Renal cortex interstitium (tissue), 11 donors: Measurements from ENCODE around the gene IFTAP. TPM values are rescaled to one million over a fixed set of nuclear protein-coding genes. Genes with fewer than 3 reads are reported as not detected.
"Not testable (repeated sequence)": the region's sequence is repeated elsewhere in the genome, so short reads cannot be mapped to it uniquely, and the experiment has no call there.

Experiments
- DNase-seq, 11 donors: peaks; one replicate each; pipeline ENCODE4 v3.0.0-alpha.2; 2013; ENCODE audit warnings: low read depth in 9 of 11, low spot score in 4 of 11; ENCODE audit errors: extremely low read depth in 1 of 11
- polyA plus RNA-seq, 3 donors: library from polyadenylated mRNA; unstranded; fragments of 120-200 nt; gene quantifications; one replicate each; pipeline ENCODE4 v1.2.1, GENCODE V29; 2013; ENCODE audit not compliant: insufficient read length in 3 of 3

The IFTAP gene
- polyA plus RNA-seq, 3 donors = 47.1 to 62.9 (median 57.4) TPM

GRCh38 chr11:36620246-36620645 lies 25.9 kb downstream of the IFTAP start:
- no peak for DNase-seq

DNA sequence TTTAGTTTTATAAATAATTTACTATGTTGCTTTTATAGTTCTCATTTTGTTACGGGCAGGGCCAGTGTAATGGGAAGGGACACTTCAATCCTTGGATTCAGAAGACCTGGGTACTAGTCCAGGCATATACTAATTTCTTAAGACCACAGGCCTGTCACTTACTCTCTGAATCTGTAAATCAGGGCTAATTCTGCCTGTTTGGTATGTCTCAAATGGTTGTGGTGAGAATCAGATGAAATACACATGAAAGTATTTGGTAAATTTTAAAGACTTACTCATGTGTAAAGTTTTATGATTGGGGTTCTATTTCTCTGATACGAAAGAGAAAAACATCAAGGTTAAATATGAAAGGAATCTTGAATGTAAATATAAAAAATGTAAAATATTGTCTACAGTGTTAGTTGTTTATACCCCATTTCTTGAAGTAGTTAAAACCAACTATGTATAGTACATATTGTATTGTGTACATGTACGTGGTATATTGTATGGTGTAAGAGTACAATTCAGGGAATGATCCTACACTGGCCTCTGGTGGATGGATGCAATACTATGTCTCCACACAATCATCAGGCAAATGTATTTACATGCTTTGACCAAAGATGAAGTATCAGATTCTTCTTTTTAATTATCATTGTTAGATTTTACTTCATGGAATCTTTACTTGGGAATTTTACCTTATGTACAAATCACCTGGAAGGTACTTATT lies 28.3 kb downstream of the IFTAP start:
- peak in 5 of 11 donors; percentile 26 to 41 (median 32) for DNase-seq

DNA sequence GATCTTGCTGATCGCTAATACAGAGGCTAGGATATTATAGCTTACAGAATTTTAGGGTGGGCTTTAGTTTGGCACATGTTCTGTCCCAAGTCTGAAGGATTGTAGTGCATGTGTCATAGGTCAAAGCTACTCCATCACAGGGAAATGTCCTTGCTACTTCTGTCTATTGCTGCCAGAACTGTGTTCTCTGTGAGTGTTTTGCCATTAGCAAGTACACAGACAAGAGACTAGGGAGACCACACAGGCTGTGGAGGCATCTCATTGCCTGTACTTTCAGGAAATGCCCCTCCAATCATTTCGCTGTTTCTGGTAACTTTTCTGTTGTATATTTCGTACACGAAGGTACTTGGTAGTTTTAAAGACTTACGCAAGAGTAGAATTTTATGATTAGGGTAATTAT lies 29.2 kb downstream of the IFTAP start:
- DNase-seq = no peak

DNA sequence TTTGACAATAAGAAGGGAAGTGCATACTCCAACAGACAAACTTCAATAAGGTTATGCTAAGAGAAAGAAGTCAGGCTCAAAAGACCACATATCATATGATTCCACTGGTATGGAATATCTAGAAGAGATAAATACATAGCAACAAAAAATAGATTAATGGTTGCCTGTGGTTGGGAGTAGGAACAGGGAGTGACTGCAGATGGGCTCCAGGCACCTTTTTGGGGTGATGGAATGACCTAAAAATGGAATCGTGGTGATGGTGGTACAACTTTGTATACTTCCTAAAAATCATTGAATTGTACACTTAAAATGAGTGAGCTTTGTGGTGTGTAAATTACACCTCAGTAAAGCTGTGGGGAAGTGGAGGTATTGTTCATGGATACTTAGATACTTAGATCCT lies 32.7 kb downstream of the IFTAP start:
- no peak for DNase-seq

DNA sequence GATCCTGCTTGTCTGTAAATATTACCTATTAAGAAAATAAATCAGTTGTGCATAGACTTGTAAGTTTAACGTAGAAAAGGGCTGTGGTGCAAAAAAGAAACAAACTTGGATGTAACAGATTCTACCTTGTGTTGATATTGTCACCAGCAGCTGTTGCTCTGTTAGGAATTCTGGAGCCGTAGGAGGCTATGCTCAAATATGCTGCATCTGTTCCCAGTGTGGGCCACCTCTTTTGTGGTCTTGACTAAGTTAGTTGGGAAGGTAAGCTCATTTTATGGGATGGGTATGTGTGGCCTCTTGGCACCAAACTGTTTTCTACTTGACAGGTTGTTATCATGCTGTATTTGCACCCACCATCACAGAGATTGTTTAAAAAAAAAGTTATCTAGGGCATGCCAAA lies 33.2 kb downstream of the IFTAP start:
- no peak for DNase-seq

DNA sequence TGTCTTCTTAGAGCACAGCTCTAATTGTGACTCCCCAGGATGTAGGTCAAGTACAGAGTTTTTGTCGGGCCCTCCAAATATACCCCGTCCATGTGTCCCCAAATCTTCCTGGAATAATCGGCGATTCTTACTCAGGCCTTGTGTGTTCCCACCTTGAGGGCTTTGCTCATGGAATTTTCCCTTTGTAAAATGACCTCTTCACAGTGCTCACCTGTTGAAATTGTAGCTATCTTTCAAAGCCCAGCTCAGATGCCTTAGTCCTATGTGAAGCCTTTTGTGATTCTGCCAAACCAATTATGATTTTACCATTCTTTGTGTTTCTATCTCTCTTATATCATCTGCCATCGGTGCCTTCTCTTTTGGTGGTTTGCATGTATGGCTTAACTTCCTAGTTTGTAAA lies 33.8 kb downstream of the IFTAP start:
- no peak for DNase-seq

DNA sequence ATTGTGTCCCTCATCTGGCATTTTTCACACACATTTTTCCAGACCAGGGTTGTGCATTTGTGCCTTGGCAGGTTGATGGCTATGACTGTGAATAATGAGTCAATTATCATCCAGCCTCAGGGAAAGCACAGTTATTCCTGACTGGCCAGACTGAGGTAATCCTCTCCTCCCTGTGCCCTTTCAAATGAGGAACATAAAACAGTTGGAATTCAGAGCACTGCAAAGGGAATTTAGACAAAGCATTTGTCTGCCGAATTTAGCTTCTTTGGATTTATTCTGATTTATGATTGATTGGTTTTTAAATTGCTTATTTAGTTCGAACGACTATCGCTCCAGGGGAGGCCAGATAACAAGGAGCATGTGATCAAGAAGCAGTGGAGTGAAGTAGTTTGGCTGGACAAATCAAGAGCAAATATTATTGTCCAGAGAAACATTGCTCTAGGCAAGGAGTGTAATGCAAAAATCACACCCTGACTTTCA lies 34.5 kb downstream of the IFTAP start:
- no peak for DNase-seq

- DNase-seq = no peak
Measured at GRCh38 chr11:36631774-36632173, 37.5 kb downstream of the IFTAP start.

GRCh38 chr11:36635066-36635862 lies 41.0 kb downstream of the IFTAP start:
- no peak for DNase-seq

DNA sequence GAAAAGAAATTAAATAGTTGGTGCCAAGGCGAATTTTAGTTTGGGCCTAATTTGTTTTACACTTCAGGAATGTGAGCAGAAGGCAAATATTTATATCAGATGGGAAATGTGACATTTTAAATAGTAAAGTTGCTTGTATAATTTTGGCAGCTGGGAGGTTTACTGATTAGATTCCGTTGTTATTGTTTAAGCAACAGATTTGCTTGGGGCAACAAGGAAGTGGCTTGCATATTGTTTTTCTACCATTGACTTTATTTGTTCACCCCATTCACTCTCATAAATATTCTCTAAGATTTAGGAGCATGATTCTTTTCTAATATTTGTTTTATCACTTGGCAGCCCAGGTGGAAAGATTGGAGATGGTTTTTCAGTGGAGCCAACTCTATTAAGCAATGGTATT lies 44.3 kb downstream of the IFTAP start:
- DNase-seq = no peak

DNA sequence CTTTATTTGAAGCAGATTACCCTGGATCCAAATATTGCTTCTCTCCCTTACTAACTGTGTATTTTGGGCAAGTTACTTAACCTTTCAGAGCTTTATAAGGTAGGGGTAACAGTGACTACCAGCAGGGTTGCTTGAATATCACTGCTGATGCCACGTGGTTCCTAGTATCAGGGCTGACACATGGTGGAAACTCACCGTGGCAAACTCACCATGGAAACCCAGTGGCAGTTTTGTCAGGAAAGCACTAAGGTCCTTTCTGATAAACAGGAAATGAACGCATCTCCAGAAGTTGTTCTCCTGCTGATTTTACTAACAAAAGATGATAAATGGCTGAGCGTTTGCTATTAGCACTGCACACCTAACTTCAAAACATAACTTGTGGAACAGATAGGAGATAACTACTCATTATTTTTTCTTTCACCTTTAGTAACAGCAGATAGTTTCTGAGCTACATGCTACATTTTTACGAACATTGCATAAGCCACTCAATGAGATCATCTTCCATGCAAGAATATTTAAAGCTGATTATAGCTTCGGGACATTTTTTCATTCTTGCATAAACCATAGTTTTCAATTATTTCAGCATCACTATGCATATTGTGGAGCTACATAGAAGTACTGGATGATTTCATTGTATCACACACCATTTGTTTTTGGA lies 63.4 kb downstream of the IFTAP start:
- no peak for DNase-seq

GRCh38 chr11:36661359-36661758 lies 67.1 kb downstream of the IFTAP start:
- not testable (repeated sequence) for DNase-seq

DNA sequence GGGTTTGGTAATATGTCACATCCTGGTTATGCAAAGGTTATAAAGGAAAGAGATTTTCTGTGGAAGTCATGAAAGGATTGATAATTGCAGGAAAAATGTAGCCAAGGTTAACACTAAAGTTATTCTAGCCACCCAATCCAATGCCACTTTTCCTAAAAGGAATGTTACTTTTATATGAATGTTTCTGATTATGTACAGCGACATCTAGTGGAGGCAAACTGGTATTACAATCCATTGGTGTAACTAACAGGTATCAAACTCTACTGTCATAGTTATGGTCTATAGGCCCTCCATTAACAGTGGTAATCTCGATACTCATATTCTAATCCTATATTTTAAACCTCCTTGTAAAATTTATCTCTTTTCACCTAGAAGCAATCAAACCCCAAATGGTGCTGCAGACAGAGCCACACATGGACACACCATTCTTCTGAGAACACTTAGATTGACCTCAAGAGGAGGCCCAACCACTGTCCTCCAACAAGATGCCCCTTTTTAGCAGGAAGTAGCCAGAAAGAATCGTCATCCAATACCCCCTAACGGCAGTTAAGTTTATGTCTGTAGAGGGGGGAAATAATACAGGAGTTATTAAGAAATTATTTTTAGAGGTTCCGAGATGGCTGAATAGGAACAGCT lies 78.6 kb downstream of the IFTAP start:
- DNase-seq = peak in 1 of 11 donors; percentile 3

DNA sequence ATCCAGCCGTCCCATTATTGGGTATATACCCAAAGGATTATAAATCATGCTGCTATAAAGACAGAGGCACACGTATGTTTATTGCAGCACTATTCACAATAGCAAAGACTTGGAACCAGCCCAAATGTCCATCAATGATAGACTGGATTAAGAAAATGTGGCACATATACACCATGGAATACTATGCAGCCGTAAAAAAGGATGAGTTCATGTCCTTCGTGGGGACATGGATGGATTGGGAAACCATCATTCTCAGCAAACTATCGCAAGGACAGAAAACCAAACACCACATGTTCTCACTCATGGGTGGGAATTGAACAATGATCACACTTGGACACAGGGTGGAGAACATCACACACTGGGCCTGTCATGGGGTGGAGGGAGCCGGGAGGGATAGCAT lies 85.2 kb downstream of the IFTAP start:
- not testable (repeated sequence) for DNase-seq

- DNase-seq = no peak
Measured at GRCh38 chr11:36683818-36684217, 89.5 kb downstream of the IFTAP start.

GRCh38 chr11:36684840-36685801 lies 90.8 kb downstream of the IFTAP start:
- DNase-seq = no peak

DNA sequence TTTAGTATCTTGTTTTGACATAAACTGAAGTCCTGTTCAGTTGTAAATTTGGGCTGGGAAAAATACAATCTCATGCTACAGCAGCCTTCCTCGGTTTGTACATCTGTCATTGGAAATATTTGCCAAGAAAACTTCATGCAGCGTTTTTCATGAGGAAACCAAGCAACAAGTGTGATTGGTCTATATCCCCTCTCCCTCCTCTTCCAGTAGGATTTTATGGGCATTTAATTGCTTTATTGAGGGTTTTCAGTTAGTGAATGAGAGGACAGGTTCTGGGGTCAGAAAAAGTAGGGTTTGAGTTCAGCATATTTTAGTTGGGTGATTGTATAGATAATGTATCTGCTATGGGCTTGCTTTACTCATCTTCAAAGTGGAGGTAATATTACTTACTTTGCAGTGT lies 93.8 kb downstream of the IFTAP start:
- DNase-seq = no peak

GRCh38 chr11:36688571-36689291 lies 94.4 kb downstream of the IFTAP start:
- no peak for DNase-seq
